Panc1 (cell line): ENCODE measurements around the gene CDK19. TPM values are rescaled to one million over a fixed set of nuclear protein-coding genes. Genes with fewer than 3 reads are reported as not detected.

Experiments
- ATAC-seq: fragments of 200-7000 bp; cut with Tn5 transposase; 2 replicates; pipeline ENCODE4 v1.9.1; 2020; ENCODE audit warnings: mild to moderate bottlenecking, moderate library complexity
- BruUV-seq: library from RNA; stranded (reverse); fragments of 400-500 nt; replicated peaks from 2 replicates; lab custom pipeline; 2021; lab: Mats Ljungman, UMichigan
- CTCF ChIA-PET: fragments of 300-600 bp; sonication (Branson Sonifier 250); formaldehyde crosslinking; loops from one replicate; lab custom pipeline; 2022; ENCODE audit warnings: antibody characterized with exemption; lab: Charles Lee
- POLR2A ChIA-PET: fragments of 300-600 bp; sonication (Branson Sonifier 250); formaldehyde crosslinking; loops from one replicate; lab custom pipeline; 2022; ENCODE audit warnings: antibody characterized with exemption; lab: Charles Lee
- DNase-seq: peaks from one replicate; pipeline ENCODE4 v3.0.0-alpha.2; 2010; ENCODE audit warnings: low read depth, low spot score
- H3K27ac ChIP-seq: 2 replicates; pipeline ENCODE4 v1.5.1; 2011; ENCODE audit warnings: mild to moderate bottlenecking, low read length, inconsistent platforms
- H3K27me3 ChIP-seq: fragments of 200-500 bp; sonication (Bioruptor generic); 2 replicates; pipeline ENCODE4 v1.6.0; 2014; ENCODE audit warnings: low read length, inconsistent platforms; ENCODE audit not compliant: control insufficient read depth, insufficient read depth
- H3K36me3 ChIP-seq: fragments of 200-500 bp; sonication (Bioruptor generic); 2 replicates; pipeline ENCODE4 v1.5.1; 2014; ENCODE audit warnings: inconsistent platforms, mild to moderate bottlenecking, low read length, moderate library complexity; ENCODE audit not compliant: control insufficient read depth, insufficient read depth
- H3K4me1 ChIP-seq: 2 replicates; pipeline ENCODE4 v1.5.1; 2011; ENCODE audit warnings: inconsistent platforms, mild to moderate bottlenecking, low read length, moderate library complexity; ENCODE audit not compliant: control insufficient read depth, insufficient read depth
- H3K4me3 ChIP-seq, 2 experiments: 2 replicates each; pipeline ENCODE4 v1.5.1; 2011 to 2012; ENCODE audit warnings: low read depth in 2 of 2, low read length in 2 of 2, mild to moderate bottlenecking in 2 of 2, inconsistent platforms in 1 of 2, moderate library complexity in 1 of 2
- H3K9me3 ChIP-seq: fragments of 200-500 bp; sonication (Bioruptor generic); 2 replicates; pipeline ENCODE4 v1.5.1; 2014; ENCODE audit warnings: low read depth, mild to moderate bottlenecking, inconsistent platforms, low read length, moderate library complexity; ENCODE audit not compliant: control insufficient read depth, insufficient read depth
- POLR2AphosphoS5 ChIP-seq: IDR thresholded peaks from 2 replicates; pipeline ENCODE4 v1.6.1; 2012; ENCODE audit warnings: mild to moderate bottlenecking, low read depth, low read length, moderate library complexity
- REST ChIP-seq, 2 experiments: IDR thresholded peaks; 2 replicates each; pipeline ENCODE4 v1.6.1; 2011 to 2012; ENCODE audit warnings: low read depth in 2 of 2, control low read depth in 1 of 2, low read length in 1 of 2, mild to moderate bottlenecking in 1 of 2, moderate library complexity in 1 of 2; ENCODE audit not compliant: insufficient read depth in 1 of 2
- SIN3A ChIP-seq: IDR thresholded peaks from 2 replicates; pipeline ENCODE4 v1.6.1; 2012; ENCODE audit warnings: low read depth, mild to moderate bottlenecking, low read length, moderate library complexity, borderline replicate concordance; ENCODE audit not compliant: insufficient read depth
- TCF7L2 ChIP-seq: IDR thresholded peaks from 2 replicates; pipeline ENCODE4 v1.6.1; 2011; ENCODE audit warnings: mild to moderate bottlenecking, low read depth, low read length, inconsistent platforms
- in situ Hi-C: cut with HindIII; loops from 2 replicates; pipeline ENCODE4 v1.10.0; 2016; ENCODE audit warnings: low sequenced_read_pairs, low pct_unique_long_range_greater_than_20kb
- intact Hi-C: fragments of 100-400 bp; cut with micrococcal nuclease; formaldehyde crosslinking; loops from one replicate; pipeline ENCODE4 v1.10.0; 2022; ENCODE audit not compliant: unreplicated experiment
- total RNA-seq: library from RNA; stranded (reverse); gene quantifications from one replicate; pipeline ENCODE4 v1.2.1, GENCODE V29; 2021; ENCODE audit not compliant: unreplicated experiment
- TF ChIP-seq, protein P1 (sequence below): fragments of 450-650 bp; IDR thresholded peaks from 2 replicates; pipeline ENCODE4 v1.5.1; 2017; ENCODE audit warnings: mild to moderate bottlenecking

The CDK19 gene
- total RNA-seq, 1 experiment from 2014 or later: 48.4 TPM

- in situ Hi-C loops: no loop called here
These were observed 127.9 kb downstream of the CDK19 start for GRCh38 chr6:110687326-110687725.

DNA sequence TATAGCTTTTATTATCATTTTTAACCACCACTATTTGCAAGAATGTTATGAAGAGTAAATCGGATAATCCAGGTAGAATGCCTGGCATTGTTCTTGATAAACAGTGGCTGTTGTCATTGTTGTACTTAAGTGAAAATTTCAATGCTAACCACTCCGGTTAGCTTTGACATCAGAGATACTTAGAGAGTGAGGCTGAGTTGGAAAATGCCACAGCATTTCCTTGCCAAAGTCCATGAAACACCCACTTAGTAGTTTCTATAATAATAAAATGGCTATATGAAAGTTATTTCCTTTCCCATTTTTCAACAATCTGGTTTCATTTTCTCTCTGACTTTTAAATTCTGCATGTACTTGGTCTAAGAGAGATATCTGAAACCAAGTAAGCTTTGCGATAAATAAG lies 132.0 kb downstream of the CDK19 start:
- peaks cover 15% of the 10 kb centered on the region for H3K4me1 ChIP-seq
- POLR2A ChIA-PET: interaction anchor here (0.6 kb wide), 4 partner anchors 31 to 387 kb away, joined by 3 to 6 read pairs (median 4); partner anchors contain the start of gene AMD1
- DNase-seq: no peak
- H3K27me3 ChIP-seq: no peaks in the 10 kb centered on the region
- CTCF ChIA-PET: interaction anchor here (0.6 to 2.2 kb wide), 6 partner anchors 64 to 266 kb away, joined by 3 to 9 read pairs (median 4); partner anchors contain the start of gene CDK19
- H3K36me3 ChIP-seq: no peaks in the 10 kb centered on the region
- no peak overlapping the region for H3K4me3 ChIP-seq
- no peak for ATAC-seq
- in situ Hi-C loops (no loop called here), intact Hi-C loops (loop anchor here (2.0 to 5.0 kb wide), 4 partner anchors 129 to 266 kb away; no protein-coding TSS in a partner anchor)
- TF ChIP-seq TCF7L2 (no peak), REST (IDR thresholded peaks at IDR 0.05; ENCODE audit: insufficient read depth in 1 of 2, low read depth in 2 of 2, low read length in 1 of 2) (no peak), POLR2AphosphoS5 (no peak), SIN3A (no peak)
- TF ChIP-seq, protein P1, sequence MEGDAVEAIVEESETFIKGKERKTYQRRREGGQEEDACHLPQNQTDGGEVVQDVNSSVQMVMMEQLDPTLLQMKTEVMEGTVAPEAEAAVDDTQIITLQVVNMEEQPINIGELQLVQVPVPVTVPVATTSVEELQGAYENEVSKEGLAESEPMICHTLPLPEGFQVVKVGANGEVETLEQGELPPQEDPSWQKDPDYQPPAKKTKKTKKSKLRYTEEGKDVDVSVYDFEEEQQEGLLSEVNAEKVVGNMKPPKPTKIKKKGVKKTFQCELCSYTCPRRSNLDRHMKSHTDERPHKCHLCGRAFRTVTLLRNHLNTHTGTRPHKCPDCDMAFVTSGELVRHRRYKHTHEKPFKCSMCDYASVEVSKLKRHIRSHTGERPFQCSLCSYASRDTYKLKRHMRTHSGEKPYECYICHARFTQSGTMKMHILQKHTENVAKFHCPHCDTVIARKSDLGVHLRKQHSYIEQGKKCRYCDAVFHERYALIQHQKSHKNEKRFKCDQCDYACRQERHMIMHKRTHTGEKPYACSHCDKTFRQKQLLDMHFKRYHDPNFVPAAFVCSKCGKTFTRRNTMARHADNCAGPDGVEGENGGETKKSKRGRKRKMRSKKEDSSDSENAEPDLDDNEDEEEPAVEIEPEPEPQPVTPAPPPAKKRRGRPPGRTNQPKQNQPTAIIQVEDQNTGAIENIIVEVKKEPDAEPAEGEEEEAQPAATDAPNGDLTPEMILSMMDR: no peak
- no peak overlapping the region for H3K27ac ChIP-seq
- H3K9me3 ChIP-seq: no peaks in the 10 kb centered on the region
- BruUV-seq: no TSS peak

More at GRCh38 chr6:110687326-110687725, 127.9 kb downstream of the CDK19 start:
- no peak for DNase-seq
- POLR2A ChIA-PET: interaction anchor here (0.7 kb wide), 1 partner anchor 35 kb away, joined by 3 read pairs; no protein-coding TSS in a partner anchor
- no peak for TF ChIP-seq TCF7L2
- no peak for TF ChIP-seq POLR2AphosphoS5
- TF ChIP-seq SIN3A: no peak
- no peak for TF ChIP-seq REST (IDR thresholded peaks at IDR 0.05; ENCODE audit: insufficient read depth in 1 of 2, low read depth in 2 of 2, low read length in 1 of 2)
- TF ChIP-seq, protein P1: no peak
- Histone ChIP-seq H3K36me3 (no peaks in the 10 kb centered on the region), H3K4me1 (peaks cover 9% of the 10 kb centered on the region), H3K4me3 (no peak overlapping the region), H3K27ac (no peak overlapping the region), H3K9me3 (no peaks in the 10 kb centered on the region), H3K27me3 (no peaks in the 10 kb centered on the region)
- CTCF ChIA-PET: interaction anchor here (0.5 to 0.7 kb wide), 3 partner anchors 10 to 175 kb away, joined by 3 to 5 read pairs (median 3); no protein-coding TSS in a partner anchor
- no TSS peak for BruUV-seq
- intact Hi-C loops: no loop called here
- no peak for ATAC-seq
